ENCODE data around the gene AGAP2.
"Not testable (repeated sequence)": the region's sequence is repeated elsewhere in the genome, so short reads cannot be mapped to it uniquely, and the experiment has no call there.

Gene AGAP2

DNA sequence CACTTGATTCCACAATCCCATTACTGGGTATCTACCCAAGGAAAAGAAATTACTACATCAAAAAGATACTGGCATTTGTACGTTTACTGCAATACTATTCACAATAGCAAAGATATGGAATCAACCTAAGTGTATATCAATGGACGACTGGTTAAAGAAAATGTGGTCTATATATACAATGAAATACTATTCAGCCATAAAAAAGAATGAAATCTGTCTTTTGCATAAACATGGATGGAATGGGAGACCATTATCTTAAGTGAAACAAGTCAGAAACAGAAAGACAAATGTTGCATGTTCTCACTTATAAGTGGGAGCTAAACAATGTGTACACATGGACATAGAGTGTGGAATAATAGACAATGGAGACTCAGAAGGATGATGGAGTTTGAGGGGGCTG, 49.6 kb downstream of the AGAP2 start:
- no peak for DNase-seq

DNA sequence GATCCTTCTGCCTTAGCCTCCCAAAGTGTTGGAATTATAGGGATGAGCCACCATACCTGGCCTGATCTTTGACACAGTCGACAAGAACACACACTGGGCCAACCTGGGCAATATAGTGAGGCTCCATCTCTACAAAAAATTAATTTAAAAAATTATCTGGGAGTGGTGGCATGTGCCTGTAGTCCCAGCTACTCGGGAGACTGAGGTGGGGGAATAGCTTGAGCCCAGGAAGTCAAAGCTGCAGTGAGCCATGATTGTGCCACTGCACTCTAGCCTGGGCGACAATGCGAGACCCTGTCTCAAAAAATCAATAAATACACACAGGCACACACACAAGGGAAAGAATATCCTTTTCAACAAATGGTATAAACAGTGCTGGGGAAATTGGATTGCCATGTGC, 50.7 kb downstream of the AGAP2 start:
- no peak for DNase-seq

DNA sequence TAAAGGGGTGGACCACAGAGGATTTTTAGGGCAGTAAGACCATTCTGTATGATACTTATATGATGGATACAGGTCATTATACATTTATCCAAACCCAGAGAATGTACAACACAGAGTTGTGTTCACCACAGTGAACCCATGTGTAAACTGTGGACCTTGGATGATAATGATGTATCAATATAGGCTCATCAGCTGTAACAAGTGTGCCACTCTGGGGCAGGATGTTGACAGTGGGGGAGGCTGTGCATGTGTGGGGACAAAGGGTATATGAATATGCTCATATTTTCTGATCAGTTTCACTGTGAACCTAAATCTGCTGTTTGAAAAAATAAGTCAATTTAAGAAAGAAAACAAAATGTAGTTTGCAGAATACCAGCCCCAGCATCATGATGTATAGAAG, 58.8 kb downstream of the AGAP2 start:
- no peak for DNase-seq

DNA sequence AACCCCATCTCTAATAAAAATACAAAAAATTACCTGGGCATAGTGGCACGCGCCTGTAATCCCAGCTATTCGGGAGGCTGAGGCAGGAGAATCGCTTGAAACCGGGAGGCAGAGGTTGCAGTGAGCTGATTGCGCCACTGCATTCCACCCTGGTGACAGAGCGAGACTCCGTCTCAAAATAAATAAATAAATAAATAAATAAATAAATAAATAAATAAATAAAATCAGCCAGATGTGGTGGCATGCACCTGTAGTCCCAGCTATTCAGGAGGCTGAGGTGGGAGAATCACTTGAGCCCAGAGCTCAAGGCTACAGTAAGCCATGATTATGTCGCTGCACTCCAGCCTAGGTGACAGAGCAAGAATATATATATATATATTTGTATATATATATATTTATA, 60.6 kb downstream of the AGAP2 start:
- not testable (repeated sequence) for DNase-seq

DNA sequence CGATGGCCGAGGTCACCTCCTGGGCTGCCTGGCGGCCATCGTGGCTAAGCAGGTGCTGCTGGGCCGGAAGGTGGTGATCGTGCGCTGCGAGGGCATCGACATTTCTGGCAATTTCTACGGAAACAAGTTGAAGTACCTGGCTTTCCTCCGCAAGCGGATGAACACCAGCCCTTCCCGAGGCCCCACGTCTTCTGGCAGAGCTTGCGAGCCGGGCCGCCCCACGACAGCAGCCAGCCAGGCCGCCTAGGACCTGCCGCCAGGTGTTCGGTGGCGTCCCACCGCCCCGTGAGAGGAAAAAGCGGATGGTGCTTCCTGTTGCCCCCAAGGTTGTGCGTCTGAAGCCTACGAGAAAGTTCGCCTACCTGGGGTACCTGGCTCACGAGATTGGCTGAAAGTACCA, 63.9 kb downstream of the AGAP2 start:
- DNase-seq, result no peak

Measured in NCI-H526 treated with DMSO at 0.1 percent for 48 hours (cell line).